Body of pancreas (tissue), 4 donors: ENCODE measurements around the gene DNAJC7. TPM values are rescaled to one million over a fixed set of nuclear protein-coding genes. Genes with fewer than 3 reads are reported as not detected.

Source experiments
- ATAC-seq: fragments of 150-250 bp; one replicate; pipeline ENCODE4 v1.9.1; 2016
- DNase-seq, 4 donors: peaks; one replicate each; pipeline ENCODE4 v3.0.0-alpha.2; 2019
- H3K27ac ChIP-seq, 4 donors: fragments of 200-600 bp; sonication (generic); 1 replicate in 3 of 4; 2 replicates in 1 of 4; pipeline versions ENCODE4 v1.5.1 to v1.6.1; 2016 to 2019; ENCODE audit warnings: mild to moderate bottlenecking in 1 of 4, mixed read lengths in 1 of 4, moderate library complexity in 1 of 4
- H3K27me3 ChIP-seq, 2 donors: fragments of 200-600 bp; sonication (generic); one replicate each; pipeline ENCODE4 v1.6.0; 2016; ENCODE audit warnings: mild to moderate bottlenecking in 1 of 2
- H3K36me3 ChIP-seq, 2 donors: fragments of 200-600 bp; sonication (generic); replicated peaks in 1 of 2; 2 replicates each; pipeline ENCODE4 v1.5.1; 2016; ENCODE audit warnings: low read depth in 2 of 2; ENCODE audit not compliant: insufficient read depth in 1 of 2
- H3K4me1 ChIP-seq: fragments of 200-600 bp; sonication (generic); one replicate; pipeline ENCODE4 v1.6.0; 2016
- H3K4me3 ChIP-seq, 2 donors: fragments of 200-600 bp; sonication (generic); 1 replicate in 1 of 2; 2 replicates in 1 of 2; pipeline ENCODE4 v1.5.1; 2016 to 2019
- H3K9me3 ChIP-seq, 3 donors: fragments of 200-600 bp; sonication (generic); 1 replicate in 2 of 3; 2 replicates in 1 of 3; pipeline ENCODE4 v1.5.1; 2016
- POLR2A ChIP-seq, 3 donors: fragments of 450-650 bp; IDR thresholded peaks; one replicate each; pipeline ENCODE4 v1.6.1; 2016; ENCODE audit warnings: antibody characterized with exemption in 3 of 3, mild to moderate bottlenecking in 2 of 3
- WGBS, 2 donors: methylation state at CpG; one replicate each; pipeline ENCODE4 v1.1.5; 2017; 5-methylcytosine and 5-hydroxymethylcytosine counted together
- intact Hi-C: fragments of 100-400 bp; cut with DNase I; formaldehyde crosslinking; loops from one replicate; pipeline ENCODE4 v1.15.1; 2023
- total RNA-seq, 2 donors: library from RNA; depleted of rRNA; stranded (reverse); fragments of >200 nt; gene quantifications; one replicate each; pipeline ENCODE4 v1.1.0, GENCODE V29; 2016
- TF ChIP-seq, protein P1 (sequence below), 7 experiments: fragments of 450-650 bp in 4 of 7; fragments of 200-600 bp in 3 of 7; sonication (generic) in 3 of 7; IDR thresholded peaks; one replicate each; pipeline ENCODE4 v1.5.1; 2016 to 2019; ENCODE audit warnings: antibody characterized with exemption in 7 of 7

Gene DNAJC7
- total RNA-seq, 2 donors from 2014 or later, result 32.4 to 43.5 TPM

DNA sequence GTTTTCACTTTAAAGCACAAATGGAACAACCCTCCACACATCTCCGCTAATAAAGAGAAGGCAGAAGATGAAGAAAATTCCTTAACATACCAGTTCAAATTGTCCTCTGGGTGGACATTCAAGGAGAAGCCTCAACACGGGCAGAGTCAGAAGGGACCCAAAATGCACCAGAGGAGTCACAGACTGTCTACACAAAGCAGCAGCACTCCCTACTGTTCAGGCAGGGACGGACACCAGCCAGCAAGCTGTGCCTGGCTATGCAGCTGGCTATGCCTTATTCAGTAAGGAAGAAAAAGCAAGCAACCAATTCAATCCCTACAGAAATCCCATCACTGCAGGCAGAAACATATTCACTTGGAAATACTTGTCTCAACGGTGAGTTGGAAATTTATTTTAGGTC lies 8.1 kb downstream of the DNAJC7 start:
- ATAC-seq (no peak), DNase-seq (no peak)
- TF ChIP-seq POLR2A (IDR thresholded peaks at IDR 0.05), result no peak
- TF ChIP-seq, protein P1, sequence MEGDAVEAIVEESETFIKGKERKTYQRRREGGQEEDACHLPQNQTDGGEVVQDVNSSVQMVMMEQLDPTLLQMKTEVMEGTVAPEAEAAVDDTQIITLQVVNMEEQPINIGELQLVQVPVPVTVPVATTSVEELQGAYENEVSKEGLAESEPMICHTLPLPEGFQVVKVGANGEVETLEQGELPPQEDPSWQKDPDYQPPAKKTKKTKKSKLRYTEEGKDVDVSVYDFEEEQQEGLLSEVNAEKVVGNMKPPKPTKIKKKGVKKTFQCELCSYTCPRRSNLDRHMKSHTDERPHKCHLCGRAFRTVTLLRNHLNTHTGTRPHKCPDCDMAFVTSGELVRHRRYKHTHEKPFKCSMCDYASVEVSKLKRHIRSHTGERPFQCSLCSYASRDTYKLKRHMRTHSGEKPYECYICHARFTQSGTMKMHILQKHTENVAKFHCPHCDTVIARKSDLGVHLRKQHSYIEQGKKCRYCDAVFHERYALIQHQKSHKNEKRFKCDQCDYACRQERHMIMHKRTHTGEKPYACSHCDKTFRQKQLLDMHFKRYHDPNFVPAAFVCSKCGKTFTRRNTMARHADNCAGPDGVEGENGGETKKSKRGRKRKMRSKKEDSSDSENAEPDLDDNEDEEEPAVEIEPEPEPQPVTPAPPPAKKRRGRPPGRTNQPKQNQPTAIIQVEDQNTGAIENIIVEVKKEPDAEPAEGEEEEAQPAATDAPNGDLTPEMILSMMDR (IDR thresholded peaks at IDR 0.05), result no peak
- H3K4me1 ChIP-seq, result peaks cover 21% of the 10 kb centered on the region
- no peaks in the 10 kb centered on the region for H3K36me3 ChIP-seq
- H3K27me3 ChIP-seq, result no peaks in the 10 kb centered on the region
- no peaks in the 10 kb centered on the region for H3K9me3 ChIP-seq
- no peak overlapping the region for H3K27ac ChIP-seq
- H3K4me3 ChIP-seq, result no peak overlapping the region
- intact Hi-C loops, result no loop called here
- WGBS, 2 donors, result 73 to 82% methylated on average over 4 of the region's 4 CpGs

DNA sequence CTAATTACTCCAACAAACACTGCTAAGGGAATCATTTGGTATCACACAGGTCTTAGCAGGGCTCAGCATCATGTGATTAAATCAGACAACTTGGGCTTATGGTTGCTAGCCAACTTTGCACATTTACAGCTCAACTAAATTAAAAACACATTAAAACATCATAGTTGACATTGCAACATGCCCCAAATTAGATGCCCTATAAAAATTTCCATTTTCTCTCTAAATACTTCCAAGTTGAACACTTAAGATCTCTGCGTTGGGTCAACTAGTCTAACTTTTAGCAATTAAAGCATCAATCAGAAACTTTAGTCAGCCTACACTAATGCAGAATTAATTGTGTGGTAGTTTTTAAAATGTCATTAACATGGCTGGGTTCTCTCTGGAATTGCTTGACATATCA lies 12.1 kb downstream of the DNAJC7 start:
- intact Hi-C loops, result no loop called here

DNA sequence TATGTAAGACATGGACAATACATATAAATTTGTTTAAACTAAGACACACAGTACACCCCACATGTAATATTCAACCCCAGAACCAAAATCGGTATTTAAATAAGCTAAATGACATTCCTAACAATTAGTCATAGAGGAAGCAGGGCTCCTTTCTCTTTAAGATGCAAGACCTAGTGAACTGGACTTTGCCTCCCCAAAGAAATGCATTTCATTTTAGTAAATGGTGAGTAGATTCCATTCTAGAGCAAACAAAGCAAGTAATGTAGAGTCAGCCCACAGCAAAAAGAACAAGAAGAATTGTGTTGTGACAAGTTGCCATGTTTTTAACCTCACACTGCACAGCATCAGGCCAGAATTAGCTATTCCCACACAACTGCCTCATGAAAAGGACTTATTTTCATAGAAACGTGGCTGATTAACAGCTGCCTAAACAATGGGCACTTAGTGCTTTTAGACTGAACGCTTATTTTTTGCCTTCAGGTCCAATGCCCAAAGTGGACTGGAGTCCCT lies 14.4 kb downstream of the DNAJC7 start:
- ATAC-seq (no peak), DNase-seq (no peak)
- Histone ChIP-seq H3K27ac (peak overlapping the region in 1 of 4 donors; percentile 30), H3K27me3 (no peaks in the 10 kb centered on the region), H3K4me3 (no peak overlapping the region), H3K9me3 (no peaks in the 10 kb centered on the region), H3K4me1 (peaks cover 11% of the 10 kb centered on the region), H3K36me3 (peaks cover 5 to 7% of the 10 kb centered on the region in 2 donors)
- TF ChIP-seq POLR2A (IDR thresholded peaks at IDR 0.05), result no peak
- TF ChIP-seq, protein P1 (IDR thresholded peaks at IDR 0.05), result no peak
- WGBS, 2 donors, result 33 to 37% methylated on average over 3 of the region's 3 CpGs
- intact Hi-C loops, result no loop called here

More for the DNA sequence above, 12.1 kb downstream of the DNAJC7 start:
- no peak overlapping the region for H3K27ac ChIP-seq
- WGBS, 2 donors, result 87 to 88% methylated on average over 1 of the region's 1 CpG
- no peak for ATAC-seq
- TF ChIP-seq, protein P1 (IDR thresholded peaks at IDR 0.05), result no peak
- no peak for TF ChIP-seq POLR2A (IDR thresholded peaks at IDR 0.05)
- H3K9me3 ChIP-seq, result no peaks in the 10 kb centered on the region
- H3K36me3 ChIP-seq, result no peaks in the 10 kb centered on the region
- DNase-seq, result no peak
- no peaks in the 10 kb centered on the region for H3K27me3 ChIP-seq
- peaks cover 11% of the 10 kb centered on the region for H3K4me1 ChIP-seq
- H3K4me3 ChIP-seq, result no peak overlapping the region

DNA sequence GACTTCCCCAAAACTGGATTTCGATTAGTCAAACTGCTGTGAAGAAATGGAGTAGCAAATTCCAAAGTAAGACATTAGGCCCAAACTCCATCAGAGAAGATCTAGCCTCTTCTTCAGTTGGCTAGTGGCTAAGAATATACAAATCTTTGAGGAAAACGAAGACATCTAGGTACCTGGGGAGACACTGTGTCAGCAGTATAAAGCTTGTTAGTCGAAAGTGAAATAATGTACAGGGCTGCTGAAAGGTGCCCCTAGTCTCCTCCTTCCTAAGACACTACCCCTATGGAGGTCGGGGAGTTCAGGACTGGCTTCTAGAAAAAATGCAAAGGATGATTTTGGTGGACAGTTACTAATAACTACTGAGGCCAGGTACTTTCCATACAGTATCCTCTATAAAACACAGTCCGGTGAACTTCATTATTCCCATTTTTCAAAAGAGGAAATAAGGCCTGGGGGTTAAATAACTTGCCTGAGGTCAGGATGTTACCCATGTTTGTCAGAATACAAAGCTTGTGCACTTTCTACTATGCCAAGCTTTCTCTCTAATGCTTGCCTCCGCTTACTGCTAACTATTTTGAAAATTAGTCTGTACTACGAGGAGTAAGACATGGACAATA lies 15.0 kb downstream of the DNAJC7 start:
- no peak for TF ChIP-seq POLR2A (IDR thresholded peaks at IDR 0.05)
- TF ChIP-seq, protein P1 (IDR thresholded peaks at IDR 0.05), result no peak
- DNase-seq (no peak), ATAC-seq (no peak)
- Histone ChIP-seq H3K36me3 (peaks cover 10 to 13% of the 10 kb centered on the region in 2 donors), H3K27ac (no peak overlapping the region), H3K27me3 (no peaks in the 10 kb centered on the region), H3K4me1 (peaks cover 10% of the 10 kb centered on the region), H3K9me3 (no peaks in the 10 kb centered on the region), H3K4me3 (no peak overlapping the region)
- 79 to 82% methylated on average over 7 of the region's 7 CpGs for WGBS, 2 donors
- intact Hi-C loops, result no loop called here

DNA sequence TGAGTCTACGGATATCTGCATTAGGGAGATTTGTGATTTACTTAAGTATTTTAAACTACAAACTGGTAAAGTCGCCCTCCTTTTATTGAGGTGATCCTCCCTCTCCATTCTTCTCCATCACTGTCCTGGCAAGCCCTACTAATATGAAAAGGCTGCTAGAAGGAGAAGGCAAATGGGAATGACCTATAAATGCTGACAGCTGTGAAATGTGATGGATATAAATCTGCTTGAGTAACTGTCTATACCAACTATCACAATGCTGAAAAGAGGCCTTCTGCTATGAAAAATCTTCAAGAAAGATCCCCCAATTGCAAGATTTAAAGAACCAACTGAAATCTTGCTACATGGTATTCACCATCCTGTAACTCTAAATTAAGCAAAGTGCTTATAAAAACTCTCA lies 15.5 kb downstream of the DNAJC7 start:
- Histone ChIP-seq H3K9me3 (no peaks in the 10 kb centered on the region), H3K4me1 (peaks cover 7% of the 10 kb centered on the region), H3K27ac (no peak overlapping the region), H3K36me3 (peaks cover 10 to 17% of the 10 kb centered on the region in 2 donors), H3K4me3 (no peak overlapping the region), H3K27me3 (no peaks in the 10 kb centered on the region)
- TF ChIP-seq POLR2A (IDR thresholded peaks at IDR 0.05), result no peak
- ATAC-seq, result no peak
- no peak for DNase-seq
- intact Hi-C loops, result no loop called here
- 79 to 84% methylated on average over 2 of the region's 2 CpGs for WGBS, 2 donors
